ENCODE data around the gene JAML. TPM values are rescaled to one million over a fixed set of nuclear protein-coding genes. Genes with fewer than 3 reads are reported as not detected.

JAML gene
- total and polyA plus RNA-seq, 9 of the 15 experiments (the other 6 are each of a cell fraction or from before 2014, with no cell fraction given) = 0.05 to 0.32 (median 0.22) TPM; not detected in 4

- no peak for TF ChIP-seq USF2 (CRISPR knock-in tag; IDR thresholded peaks at IDR 0.05)
- no peak for TF ChIP-seq ZNF436 (CRISPR knock-in tag; IDR thresholded peaks at IDR 0.05)
- TF ChIP-seq ARHGAP35 (IDR thresholded peaks at IDR 0.05; ENCODE audit: partially characterized antibody) = no peak
- no peak for TF ChIP-seq GATAD2B (IDR thresholded peaks at IDR 0.05; ENCODE audit: borderline replicate concordance)
- no peak for TF ChIP-seq BRF1 (IDR thresholded peaks at IDR 0.05; ENCODE audit: borderline replicate concordance, extremely low read depth, insufficient read length)
- no peak for TF ChIP-seq E2F1 (CRISPR knock-in tag; IDR thresholded peaks at IDR 0.05)
- no peak for TF ChIP-seq TOE1 (IDR thresholded peaks at IDR 0.05; ENCODE audit: borderline replicate concordance)
- peak; percentile 62; the same call in 1 of the 2 replicates for TF ChIP-seq TOE1 (CRISPR knock-in tag; IDR thresholded peaks at IDR 0.05; ENCODE audit: borderline replicate concordance, low read depth)
- peak; percentile 55; the same call in 1 of the 2 replicates for TF ChIP-seq CEBPG (CRISPR knock-in tag; IDR thresholded peaks at IDR 0.05)
- 0 out of 4 replicates have a peak, but pooled peaks of 1 of the 2 experiments have one; percentile 35 for TF ChIP-seq CEBPG (tag; conservative IDR thresholded peaks at IDR 0.05 in 1 of 2, IDR thresholded peaks at IDR 0.05 in 1 of 2)
- peak; percentile 48; the same call in 1 of the 2 replicates for TF ChIP-seq PHF8 (IDR thresholded peaks at IDR 0.05; ENCODE audit: borderline replicate concordance, low read length)
- TF ChIP-seq CC2D1A (IDR thresholded peaks at IDR 0.05) = peak; percentile 57; the same call in 1 of the 2 replicates
- peak; percentile 36; the same call in 1 of the 2 replicates for TF ChIP-seq LCOR (CRISPR knock-in tag; IDR thresholded peaks at IDR 0.05)
- peak; percentile 93 for TF ChIP-seq ZNF511 (CRISPR knock-in tag; IDR thresholded peaks at IDR 0.05)
- TF ChIP-seq BCOR (IDR thresholded peaks at IDR 0.05) = no peak
- TF ChIP-seq JUN (IDR thresholded peaks at IDR 0.05; ENCODE audit: borderline replicate concordance, low read depth, low read length) = no peak
- TF ChIP-seq JUN (CRISPR knock-in tag; IDR thresholded peaks at IDR 0.05; ENCODE audit: borderline replicate concordance) = peak; percentile 83; the same call in 1 of the 2 replicates
- no peak for TF ChIP-seq MAFK (IDR thresholded peaks at IDR 0.05; ENCODE audit: low read length)
- peak; percentile 57 to 95 (median 59); a peak in 5 of 6 replicates for TF ChIP-seq ZBTB11 (CRISPR knock-in tag; IDR thresholded peaks at IDR 0.05)
- TF ChIP-seq BHLHE40 (IDR thresholded peaks at IDR 0.05; ENCODE audit: low read length) = no peak
- TF ChIP-seq TEAD1 (CRISPR knock-in tag; IDR thresholded peaks at IDR 0.05) = peak in 1 of 2 experiments; percentile 72; a peak in 1 of 4 replicates
- TF ChIP-seq CXXC5 (CRISPR knock-in tag; IDR thresholded peaks at IDR 0.05) = peak; percentile 56
Observed at GRCh38 chr11:118251858-118252652, 27.2 kb upstream of the JAML start, which contains the start of gene MPZL3 (continued).
